Psoas muscle (tissue), 8 donors: ENCODE results near the gene NHP2. TPM values are rescaled to one million over a fixed set of nuclear protein-coding genes. Genes with fewer than 3 reads are reported as not detected.

ENCODE experiments used
- ATAC-seq, 4 donors: fragments of 200-7000 bp; cut with Tn5 transposase; one replicate each; pipeline ENCODE4 v1.9.1; 2020; ENCODE audit warnings: moderate library complexity in 3 of 4, mild to moderate bottlenecking in 2 of 4
- DNase-seq, 2 donors: peaks; one replicate each; pipeline ENCODE4 v3.0.0-alpha.2; 2020
- H3K27ac ChIP-seq: fragments of 200-600 bp; one replicate; pipeline ENCODE4 v1.8.0; 2022
- H3K27me3 ChIP-seq, 3 donors: fragments of 200-600 bp in 1 of 3; one replicate each; pipeline versions ENCODE4 v1.6.1 to v1.8.0; 2013 to 2022; ENCODE audit warnings: low read length in 2 of 3, mild to moderate bottlenecking in 2 of 3, moderate library complexity in 1 of 3; ENCODE audit not compliant: insufficient read depth in 3 of 3
- H3K36me3 ChIP-seq, 2 donors: fragments of 200-600 bp in 1 of 2; one replicate each; pipeline versions ENCODE4 v1.6.1 to v1.8.0; 2013 to 2022; ENCODE audit warnings: low read depth in 1 of 2, mild to moderate bottlenecking in 1 of 2, moderate library complexity in 1 of 2; ENCODE audit not compliant: insufficient read depth in 1 of 2
- H3K4me1 ChIP-seq: fragments of 200-600 bp; one replicate; pipeline ENCODE4 v1.8.0; 2022
- H3K4me3 ChIP-seq: fragments of 200-600 bp; one replicate; pipeline ENCODE4 v1.8.0; 2022; ENCODE audit warnings: mild to moderate bottlenecking
- H3K9me3 ChIP-seq: fragments of 200-600 bp; one replicate; pipeline ENCODE4 v1.8.0; 2022
- WGBS, 3 donors: extraction: QIAGEN DNeasy Blood & Tissue Kit; methylation state at CpG; one replicate each; pipeline versions ENCODE4 v1.1.6 to v1.1.7; 2013; 5-methylcytosine and 5-hydroxymethylcytosine counted together
- intact Hi-C, 2 donors: fragments of 100-400 bp; cut with DNase I; formaldehyde crosslinking; loops; one replicate each; pipeline versions ENCODE4 v1.11.0 to v1.14.2; 2022
- polyA plus RNA-seq, 3 donors: library from polyadenylated mRNA; stranded (reverse); fragments of 200-250 nt; gene quantifications; one replicate each; pipeline ENCODE4 v1.2.3, GENCODE V29; 2013
- total RNA-seq, 4 donors: library from RNA; stranded (reverse); fragmentation: NEBNext Ultra II Directional in 2 of 4; extraction: Animal tissue kit (Norgen Biotek cat#: 25700) in 2 of 4; gene quantifications; one replicate each; pipeline versions ENCODE4 v1.2.1 to v1.2.4, GENCODE V29; 2021 to 2023
- TF ChIP-seq, protein P1 (sequence below): fragments of 200-600 bp; IDR thresholded peaks from one replicate; pipeline ENCODE4 v1.8.0; 2022; ENCODE audit warnings: antibody characterized with exemption
- donor health status: healthy with polysubstance abuse.
- donor health status: DM: no; HTN: no; CAD: no; lungs with moderate emphysema.
- donor health status: Bipolar disorder and iron deficiency.
- donor health status: healthy.
- donor health status: DM: yes; HTN: yes; CAD: no.
- donor health status: DM: no; HTN: no; CAD: no.
- donor health status: DM: no; HTN: no; CAD: no.
- donor health status: DM: yes; HTN: yes; CAD: no.

NHP2 gene
- total and polyA plus RNA-seq, 7 donors: 86.9 to 301 (median 131) TPM

GRCh38 chr5:178180141-178180863 lies 26.6 kb upstream of the NHP2 start:
- ATAC-seq: no peak
- Histone ChIP-seq H3K4me1 (no peaks in the 10 kb centered on the region), H3K36me3 (no peaks in the 10 kb centered on the region), H3K27me3 (peaks cover 0 to 2% (median 0%) of the 10 kb centered on the region in 3 donors), H3K27ac (no peak overlapping the region), H3K4me3 (no peak overlapping the region), H3K9me3 (no peaks in the 10 kb centered on the region)
- intact Hi-C loops: loop anchor here in 1 of 2 donors (1.0 kb wide), 1 partner anchor 26 kb away; no protein-coding TSS in a partner anchor
- TF ChIP-seq, protein P1, sequence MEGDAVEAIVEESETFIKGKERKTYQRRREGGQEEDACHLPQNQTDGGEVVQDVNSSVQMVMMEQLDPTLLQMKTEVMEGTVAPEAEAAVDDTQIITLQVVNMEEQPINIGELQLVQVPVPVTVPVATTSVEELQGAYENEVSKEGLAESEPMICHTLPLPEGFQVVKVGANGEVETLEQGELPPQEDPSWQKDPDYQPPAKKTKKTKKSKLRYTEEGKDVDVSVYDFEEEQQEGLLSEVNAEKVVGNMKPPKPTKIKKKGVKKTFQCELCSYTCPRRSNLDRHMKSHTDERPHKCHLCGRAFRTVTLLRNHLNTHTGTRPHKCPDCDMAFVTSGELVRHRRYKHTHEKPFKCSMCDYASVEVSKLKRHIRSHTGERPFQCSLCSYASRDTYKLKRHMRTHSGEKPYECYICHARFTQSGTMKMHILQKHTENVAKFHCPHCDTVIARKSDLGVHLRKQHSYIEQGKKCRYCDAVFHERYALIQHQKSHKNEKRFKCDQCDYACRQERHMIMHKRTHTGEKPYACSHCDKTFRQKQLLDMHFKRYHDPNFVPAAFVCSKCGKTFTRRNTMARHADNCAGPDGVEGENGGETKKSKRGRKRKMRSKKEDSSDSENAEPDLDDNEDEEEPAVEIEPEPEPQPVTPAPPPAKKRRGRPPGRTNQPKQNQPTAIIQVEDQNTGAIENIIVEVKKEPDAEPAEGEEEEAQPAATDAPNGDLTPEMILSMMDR: no peak
- WGBS, 3 donors: 30 to 34% (median 32%) methylated on average over 9 of the region's 9 CpGs
- no peak for DNase-seq

- Histone ChIP-seq H3K36me3 (no peaks in the 10 kb centered on the region), H3K4me3 (no peak overlapping the region), H3K27ac (no peak overlapping the region), H3K9me3 (no peaks in the 10 kb centered on the region), H3K4me1 (no peaks in the 10 kb centered on the region), H3K27me3 (peaks cover 0 to 2% (median 0%) of the 10 kb centered on the region in 3 donors)
- WGBS, 3 donors: 78 to 84% (median 84%) methylated on average over 8 of the region's 8 CpGs
- ATAC-seq: no peak
- intact Hi-C loops: no loop called here
- TF ChIP-seq, protein P1: no peak
- no peak for DNase-seq
These were observed 23.9 kb upstream of the NHP2 start for GRCh38 chr5:178177569-178177968.

GRCh38 chr5:178176791-178177190 lies 23.1 kb upstream of the NHP2 start:
- TF ChIP-seq, protein P1: no peak
- ATAC-seq: no peak
- 79 to 92% (median 84%) methylated on average over 6 of the region's 6 CpGs for WGBS, 3 donors

DNA sequence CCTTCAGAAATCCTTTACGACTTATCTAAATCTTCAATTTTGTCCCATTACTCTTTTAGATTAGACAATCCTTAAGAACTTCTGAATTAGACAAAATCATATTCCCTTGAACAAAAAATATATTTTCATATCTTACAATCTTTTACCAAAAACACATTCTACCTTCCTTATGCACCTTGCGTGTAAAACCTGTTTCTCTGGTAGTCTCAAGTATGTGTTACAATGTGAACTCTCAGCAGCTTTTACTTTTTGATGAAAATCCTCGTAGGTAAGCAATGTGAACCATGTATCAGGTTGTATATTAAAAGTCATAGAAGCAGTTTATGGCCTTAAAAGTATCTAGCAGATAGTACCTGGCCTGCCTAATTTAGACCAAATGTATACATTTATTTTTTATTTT lies 20.8 kb upstream of the NHP2 start:
- DNase-seq: no peak
- H3K27ac ChIP-seq: no peak overlapping the region
- no peaks in the 10 kb centered on the region for H3K27me3 ChIP-seq
- H3K36me3 ChIP-seq: no peaks in the 10 kb centered on the region
- H3K4me1 ChIP-seq: no peaks in the 10 kb centered on the region
- 92 to 95% (median 92%) methylated on average over 3 of the region's 3 CpGs for WGBS, 3 donors
- TF ChIP-seq, protein P1: no peak
- ATAC-seq: no peak
- no peak overlapping the region for H3K4me3 ChIP-seq
- intact Hi-C loops: no loop called here
- no peaks in the 10 kb centered on the region for H3K9me3 ChIP-seq

More at GRCh38 chr5:178176791-178177190, 23.1 kb upstream of the NHP2 start:
- H3K36me3 ChIP-seq: no peaks in the 10 kb centered on the region
- DNase-seq: no peak
- H3K9me3 ChIP-seq: no peaks in the 10 kb centered on the region
- no peaks in the 10 kb centered on the region for H3K4me1 ChIP-seq
- H3K27ac ChIP-seq: no peak overlapping the region
- intact Hi-C loops: no loop called here
- H3K4me3 ChIP-seq: no peak overlapping the region
- H3K27me3 ChIP-seq: peaks cover 0 to 2% (median 0%) of the 10 kb centered on the region in 3 donors
